ENCODE data around the gene MVD.

DNA sequence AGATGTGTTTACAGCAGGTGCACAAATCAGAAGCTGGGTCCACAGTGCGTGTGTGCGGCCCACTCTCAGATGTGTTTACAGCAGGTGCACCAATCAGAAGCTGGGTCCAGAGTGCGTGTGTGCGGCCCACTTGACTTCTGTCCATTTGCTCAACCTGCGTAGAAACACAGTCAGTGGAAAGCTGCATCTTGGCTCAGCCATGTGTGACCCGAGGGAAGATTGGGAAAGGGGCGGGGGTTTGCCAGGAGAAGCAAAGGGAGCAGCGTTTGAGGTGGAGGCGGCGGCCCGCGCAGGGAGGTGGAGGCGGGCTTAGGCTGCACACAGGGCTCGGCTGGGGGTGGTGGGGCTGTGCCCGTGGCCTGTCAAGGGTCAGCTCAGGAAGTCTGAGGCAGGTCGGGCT, 47.7 kb upstream of the MVD start:
- TF ChIP-seq, protein P1, sequence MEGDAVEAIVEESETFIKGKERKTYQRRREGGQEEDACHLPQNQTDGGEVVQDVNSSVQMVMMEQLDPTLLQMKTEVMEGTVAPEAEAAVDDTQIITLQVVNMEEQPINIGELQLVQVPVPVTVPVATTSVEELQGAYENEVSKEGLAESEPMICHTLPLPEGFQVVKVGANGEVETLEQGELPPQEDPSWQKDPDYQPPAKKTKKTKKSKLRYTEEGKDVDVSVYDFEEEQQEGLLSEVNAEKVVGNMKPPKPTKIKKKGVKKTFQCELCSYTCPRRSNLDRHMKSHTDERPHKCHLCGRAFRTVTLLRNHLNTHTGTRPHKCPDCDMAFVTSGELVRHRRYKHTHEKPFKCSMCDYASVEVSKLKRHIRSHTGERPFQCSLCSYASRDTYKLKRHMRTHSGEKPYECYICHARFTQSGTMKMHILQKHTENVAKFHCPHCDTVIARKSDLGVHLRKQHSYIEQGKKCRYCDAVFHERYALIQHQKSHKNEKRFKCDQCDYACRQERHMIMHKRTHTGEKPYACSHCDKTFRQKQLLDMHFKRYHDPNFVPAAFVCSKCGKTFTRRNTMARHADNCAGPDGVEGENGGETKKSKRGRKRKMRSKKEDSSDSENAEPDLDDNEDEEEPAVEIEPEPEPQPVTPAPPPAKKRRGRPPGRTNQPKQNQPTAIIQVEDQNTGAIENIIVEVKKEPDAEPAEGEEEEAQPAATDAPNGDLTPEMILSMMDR (IDR thresholded peaks at IDR 0.05; ENCODE audit: low read depth, low read length, missing input control), result no peak
- TF ChIP-seq TAF1 (conservative IDR thresholded peaks at IDR 0.05) (no peak), YY1 (IDR thresholded peaks at IDR 0.05) (no peak)

Data from liver (tissue), 3 donors.